Trophoblast cell (in vitro differentiated cells and primary cell): ENCODE data around the gene BGLAP. TPM values are rescaled to one million over a fixed set of nuclear protein-coding genes. Genes with fewer than 3 reads are reported as not detected.

ENCODE experiments used
- DNase-seq, 2 donors: peaks; one replicate each; pipeline ENCODE4 v3.0.0-alpha.2; 2016
- H2AFZ ChIP-seq: 2 replicates; pipeline ENCODE4 v1.6.1; 2013; ENCODE audit warnings: low read length, moderate library complexity, mild to moderate bottlenecking; ENCODE audit not compliant: insufficient read depth, poor library complexity
- H2AK5ac ChIP-seq: 2 replicates; pipeline ENCODE4 v1.6.1; 2013; ENCODE audit warnings: mild to moderate bottlenecking, low read length
- H2BK120ac ChIP-seq: 2 replicates; pipeline ENCODE4 v1.6.1; 2013; ENCODE audit warnings: low read length, mild to moderate bottlenecking, moderate library complexity; ENCODE audit not compliant: insufficient read depth, poor library complexity
- H2BK12ac ChIP-seq: 2 replicates; pipeline ENCODE4 v1.6.1; 2013; ENCODE audit warnings: mild to moderate bottlenecking, low read length, moderate library complexity
- H2BK5ac ChIP-seq: 2 replicates; pipeline ENCODE4 v1.6.1; 2013; ENCODE audit warnings: low read length, low read depth, moderate library complexity, mild to moderate bottlenecking; ENCODE audit not compliant: poor library complexity
- H3K14ac ChIP-seq: 2 replicates; pipeline ENCODE4 v1.6.1; 2013; ENCODE audit warnings: mild to moderate bottlenecking, low read length
- H3K18ac ChIP-seq: 2 replicates; pipeline ENCODE4 v1.6.1; 2013; ENCODE audit warnings: mild to moderate bottlenecking, low read length
- H3K23ac ChIP-seq: 2 replicates; pipeline ENCODE4 v1.6.1; 2013; ENCODE audit warnings: low read length
- H3K27ac ChIP-seq: 2 replicates; pipeline ENCODE4 v1.5.1; 2013; ENCODE audit warnings: low read depth, mild to moderate bottlenecking, inconsistent platforms, low read length, moderate library complexity
- H3K27me3 ChIP-seq: 2 replicates; pipeline ENCODE4 v1.6.1; 2013; ENCODE audit warnings: inconsistent platforms, mild to moderate bottlenecking, low read length, moderate library complexity; ENCODE audit not compliant: insufficient read depth
- H3K36me3 ChIP-seq, 2 experiments: 1 replicate in 1 of 2; 2 replicates in 1 of 2; pipeline ENCODE4 v1.6.1; 2013; ENCODE audit warnings: low read length in 2 of 2, mild to moderate bottlenecking in 2 of 2, moderate library complexity in 1 of 2; ENCODE audit not compliant: insufficient read depth in 2 of 2, control insufficient read depth in 1 of 2
- H3K4ac ChIP-seq: 2 replicates; pipeline ENCODE4 v1.6.1; 2013; ENCODE audit warnings: low read depth, mild to moderate bottlenecking, low read length, moderate library complexity
- H3K4me1 ChIP-seq, 2 experiments: 1 replicate in 1 of 2; 2 replicates in 1 of 2; pipeline ENCODE4 v1.6.1; 2013; ENCODE audit warnings: low read length in 2 of 2, mild to moderate bottlenecking in 2 of 2, moderate library complexity in 1 of 2; ENCODE audit not compliant: insufficient read depth in 2 of 2, control insufficient read depth in 1 of 2
- H3K4me2 ChIP-seq: 2 replicates; pipeline ENCODE4 v1.6.1; 2013; ENCODE audit warnings: inconsistent platforms, mild to moderate bottlenecking, low read length, moderate library complexity
- H3K4me3 ChIP-seq: 2 replicates; pipeline ENCODE4 v1.5.1; 2013; ENCODE audit warnings: mild to moderate bottlenecking, low read depth, low read length, inconsistent platforms
- H3K79me1 ChIP-seq: one replicate; pipeline ENCODE4 v1.6.1; 2013; ENCODE audit warnings: low read length
- H3K79me2 ChIP-seq: 2 replicates; pipeline ENCODE4 v1.6.1; 2013; ENCODE audit warnings: low read length, mild to moderate bottlenecking; ENCODE audit not compliant: control insufficient read depth, insufficient read depth, poor library complexity
- H3K9ac ChIP-seq: 2 replicates; pipeline ENCODE4 v1.6.1; 2013; ENCODE audit warnings: mild to moderate bottlenecking, low read length
- H3K9me3 ChIP-seq: 2 replicates; pipeline ENCODE4 v1.6.1; 2013; ENCODE audit warnings: low read depth, mild to moderate bottlenecking, control low read depth, inconsistent platforms, low read length; ENCODE audit not compliant: insufficient read depth
- H4K12ac ChIP-seq: 2 replicates; pipeline ENCODE4 v1.6.1; 2013; ENCODE audit warnings: low read depth, mild to moderate bottlenecking, low read length, moderate library complexity
- H4K8ac ChIP-seq: 2 replicates; pipeline ENCODE4 v1.6.1; 2013; ENCODE audit warnings: low read depth, mild to moderate bottlenecking, low read length, moderate library complexity
- H4K91ac ChIP-seq: one replicate; pipeline ENCODE4 v1.6.1; 2013; ENCODE audit warnings: low read depth, mild to moderate bottlenecking, low read length, moderate library complexity
- WGBS: extraction: QIAGEN DNeasy Blood & Tissue Kit; methylation state at CpG from one replicate; pipeline ENCODE4 v1.1.7; 2013; ENCODE audit warnings: missing lambda C conversion rate; ENCODE audit not compliant: insufficient read length, insufficient coverage; ENCODE audit errors: extremely low coverage; 5-methylcytosine and 5-hydroxymethylcytosine counted together
- polyA plus RNA-seq: library from polyadenylated mRNA; stranded (reverse); fragments of 200-250 nt; gene quantifications from 2 replicates; pipeline ENCODE4 v1.2.3, GENCODE V29; 2013

The BGLAP gene
- 0.22 and 0.36 TPM in 2 replicates for polyA plus RNA-seq

GRCh38 chr1:156241926-156242325, at the start of gene BGLAP:
Gene BGLAP (plus strand): TSS chr1:156242184. CDS start chr1:156242232, 48 bp downstream.
- no peak within 1 kb of the TSS for H4K91ac ChIP-seq
- WGBS = no CpG with 5 or more reads among the region's 14 CpGs
- no peak within 1 kb of the TSS for H3K14ac ChIP-seq
- H2AFZ ChIP-seq = no peak within 1 kb of the TSS
- H3K36me3 ChIP-seq = peaks cover 17 to 19% of the 10 kb centered on the region in 2 experiments
- H4K12ac ChIP-seq = no peak within 1 kb of the TSS
- H3K79me1 ChIP-seq = no peaks in the 10 kb centered on the region
- no peak within 1 kb of the TSS for H2AK5ac ChIP-seq
- H3K27me3 ChIP-seq = no peaks in the 10 kb centered on the region
- H3K9me3 ChIP-seq = peaks cover 2% of the 10 kb centered on the region
- no peaks in the 10 kb centered on the region for H3K4me1 ChIP-seq
- H2BK5ac ChIP-seq = no peak within 1 kb of the TSS
- no peak within 1 kb of the TSS for H2BK12ac ChIP-seq
- no peak within 1 kb of the TSS for H3K4ac ChIP-seq
- no peak within 1 kb of the TSS for H4K8ac ChIP-seq
- DNase-seq = no peak
- H3K79me2 ChIP-seq = no peaks in the 10 kb centered on the region
- H3K4me2 ChIP-seq = no peak within 1 kb of the TSS
- no peak within 1 kb of the TSS for H3K4me3 ChIP-seq
- no peak within 1 kb of the TSS for H3K23ac ChIP-seq
- no peak within 1 kb of the TSS for H2BK120ac ChIP-seq
- H3K18ac ChIP-seq = no peak within 1 kb of the TSS
- H3K9ac ChIP-seq = no peak within 1 kb of the TSS
- H3K27ac ChIP-seq = no peak within 1 kb of the TSS

GRCh38 chr1:156193208-156193487, 48.8 kb upstream of the BGLAP start:
- Histone ChIP-seq H2BK120ac (no peak overlapping the region), H3K9me3 (no peaks in the 10 kb centered on the region), H2BK12ac (no peak overlapping the region), H3K4me1 (peaks cover 4 to 9% of the 10 kb centered on the region in 2 experiments), H3K4me3 (no peak overlapping the region), H3K18ac (no peak overlapping the region), H3K4me2 (no peak overlapping the region), H3K23ac (no peak overlapping the region), H3K27me3 (no peaks in the 10 kb centered on the region), H4K8ac (peak overlapping the region; percentile 85), H3K79me1 (peaks cover 6% of the 10 kb centered on the region), H3K79me2 (peaks cover 7% of the 10 kb centered on the region), H3K4ac (no peak overlapping the region), H3K9ac (no peak overlapping the region), H3K14ac (no peak overlapping the region), H2AK5ac (no peak overlapping the region), H3K36me3 (peaks cover 3 to 5% of the 10 kb centered on the region in 2 experiments), H4K91ac (peak overlapping the region; percentile 58), H4K12ac (no peak overlapping the region), H2BK5ac (no peak overlapping the region), H2AFZ (no peak overlapping the region), H3K27ac (no peak overlapping the region)
- WGBS = no CpG with 5 or more reads among the region's 7 CpGs
- no peak for DNase-seq

GRCh38 chr1:156193488-156194299, 48.3 kb upstream of the BGLAP start, which contains the start of gene SLC25A44:
Gene SLC25A44 (plus strand): TSS chr1:156194104. CDS start chr1:156199848, 5,744 bp downstream.
- Histone ChIP-seq H2BK120ac (peak within 1 kb of the TSS; percentile 15), H3K79me1 (peaks cover 6% of the 10 kb centered on the region), H2AK5ac (peak within 1 kb of the TSS; percentile 37), H3K18ac (peak within 1 kb of the TSS; percentile 50), H3K27me3 (no peaks in the 10 kb centered on the region), H3K23ac (no peak within 1 kb of the TSS), H2BK12ac (no peak within 1 kb of the TSS), H2BK5ac (peak within 1 kb of the TSS; percentile 27), H4K12ac (peak within 1 kb of the TSS; percentile 50), H3K9ac (peak within 1 kb of the TSS; percentile 87), H4K8ac (peak within 1 kb of the TSS; percentile 85), H3K14ac (peak within 1 kb of the TSS; percentile 46), H3K4me2 (peak within 1 kb of the TSS; percentile 94), H3K79me2 (peaks cover 7% of the 10 kb centered on the region), H3K9me3 (no peaks in the 10 kb centered on the region), H3K4me3 (peak within 1 kb of the TSS; percentile 86), H3K36me3 (peaks cover 3 to 5% of the 10 kb centered on the region in 2 experiments), H3K4me1 (peaks cover 4 to 9% of the 10 kb centered on the region in 2 experiments), H3K27ac (peak within 1 kb of the TSS; percentile 15), H3K4ac (peak within 1 kb of the TSS; percentile 47), H2AFZ (peak within 1 kb of the TSS; percentile 48), H4K91ac (peak within 1 kb of the TSS; percentile 60)
- peak; percentile 99 to 100 for DNase-seq
- WGBS = no CpG with 5 or more reads among the region's 59 CpGs

GRCh38 chr1:156194300-156194652, 47.7 kb upstream of the BGLAP start:
- Histone ChIP-seq H3K4me1 (peaks cover 4 to 9% of the 10 kb centered on the region in 2 experiments), H4K8ac (peak overlapping the region; percentile 72), H3K4ac (peak overlapping the region; percentile 47), H4K12ac (peak overlapping the region; percentile 50), H2BK120ac (peak overlapping the region; percentile 15), H3K23ac (no peak overlapping the region), H3K79me2 (peaks cover 7% of the 10 kb centered on the region), H2BK12ac (no peak overlapping the region), H2AK5ac (peak overlapping the region; percentile 37), H3K4me2 (peak overlapping the region; percentile 94), H3K4me3 (peak overlapping the region; percentile 86), H3K27me3 (no peaks in the 10 kb centered on the region), H3K79me1 (peaks cover 6% of the 10 kb centered on the region), H3K9me3 (no peaks in the 10 kb centered on the region), H3K14ac (peak overlapping the region; percentile 34), H3K18ac (peak overlapping the region; percentile 50), H3K9ac (peak overlapping the region; percentile 87), H2AFZ (peak overlapping the region; percentile 33), H3K36me3 (peaks cover 4 to 6% of the 10 kb centered on the region in 2 experiments), H2BK5ac (no peak overlapping the region), H4K91ac (peak overlapping the region; percentile 60), H3K27ac (no peak overlapping the region)
- WGBS = no CpG with 5 or more reads among the region's 14 CpGs
- no peak for DNase-seq
